Panc1 (cell line): ENCODE results near the gene PTGER4.

ENCODE experiments used
- CTCF ChIP-seq: fragments of 450-650 bp; IDR thresholded peaks from 2 replicates; pipeline ENCODE4 v1.5.1; 2017; ENCODE audit warnings: mild to moderate bottlenecking
- REST ChIP-seq, 2 experiments: IDR thresholded peaks; 2 replicates each; pipeline ENCODE4 v1.6.1; 2011 to 2012; ENCODE audit warnings: low read depth in 2 of 2, control low read depth in 1 of 2, low read length in 1 of 2, mild to moderate bottlenecking in 1 of 2, moderate library complexity in 1 of 2; ENCODE audit not compliant: insufficient read depth in 1 of 2
- SIN3A ChIP-seq: IDR thresholded peaks from 2 replicates; pipeline ENCODE4 v1.6.1; 2012; ENCODE audit warnings: low read depth, mild to moderate bottlenecking, low read length, moderate library complexity, borderline replicate concordance; ENCODE audit not compliant: insufficient read depth
- TCF7L2 ChIP-seq: IDR thresholded peaks from 2 replicates; pipeline ENCODE4 v1.6.1; 2011; ENCODE audit warnings: mild to moderate bottlenecking, low read depth, low read length, inconsistent platforms

- TF ChIP-seq REST (IDR thresholded peaks at IDR 0.05; ENCODE audit: insufficient read depth in 1 of 2, low read depth in 2 of 2, low read length in 1 of 2) (no peak), CTCF (no peak), TCF7L2 (no peak), SIN3A (no peak)
Measured at GRCh38 chr5:40656766-40657165, 22.9 kb upstream of the PTGER4 start.
